Measurements from ENCODE around the gene GZMH.
"Not testable (repeated sequence)": the region's sequence is repeated elsewhere in the genome, so short reads cannot be mapped to it uniquely, and the experiment has no call there.

GZMH gene

GRCh38 chr14:24597403-24597802 is 12.1 kb downstream of the GZMH start:
- in situ Hi-C loops (cut with MboI; ENCODE audit: low sequenced_read_pairs) = no loop called here

- in situ Hi-C loops (cut with MboI; ENCODE audit: low sequenced_read_pairs) = no loop called here
Measured at GRCh38 chr14:24595073-24595808, 14.2 kb downstream of the GZMH start.

GRCh38 chr14:24591004-24591403 is 18.5 kb downstream of the GZMH start:
- in situ Hi-C loops (cut with MboI; ENCODE audit: low sequenced_read_pairs) = not testable (repeated sequence)

GRCh38 chr14:24584402-24584801 is 25.1 kb downstream of the GZMH start:
- in situ Hi-C loops (cut with MboI; ENCODE audit: low sequenced_read_pairs) = not testable (repeated sequence)

- in situ Hi-C loops (cut with MboI; ENCODE audit: low sequenced_read_pairs) = no loop called here
Measured at GRCh38 chr14:24578558-24578957, 30.9 kb downstream of the GZMH start.

- in situ Hi-C loops (cut with MboI; ENCODE audit: low sequenced_read_pairs) = no loop called here
Measured at GRCh38 chr14:24576771-24577170, 32.7 kb downstream of the GZMH start.

- in situ Hi-C loops (cut with MboI; ENCODE audit: low sequenced_read_pairs) = no loop called here
Measured at GRCh38 chr14:24576182-24576581, 33.3 kb downstream of the GZMH start, which contains the start of gene CTSG. Gene CTSG, minus strand, starts transcription at chr14:24576250. Its CDS starts 27 bp downstream, at chr14:24576223.

- in situ Hi-C loops (cut with MboI; ENCODE audit: low sequenced_read_pairs) = no loop called here
Measured at GRCh38 chr14:24574206-24574774, 35.2 kb downstream of the GZMH start.

GRCh38 chr14:24566318-24566717 is 43.2 kb downstream of the GZMH start:
- in situ Hi-C loops (cut with MboI; ENCODE audit: low sequenced_read_pairs) = no loop called here

- in situ Hi-C loops (cut with MboI; ENCODE audit: low sequenced_read_pairs) = no loop called here
Measured at GRCh38 chr14:24565766-24566165, 43.7 kb downstream of the GZMH start.

GRCh38 chr14:24563505-24563904 is 46.0 kb downstream of the GZMH start:
- in situ Hi-C loops (cut with MboI; ENCODE audit: low sequenced_read_pairs) = no loop called here

GRCh38 chr14:24556756-24557155 is 52.7 kb downstream of the GZMH start:
- in situ Hi-C loops (cut with MboI; ENCODE audit: low sequenced_read_pairs) = no loop called here

All from hTERT RPE-1 (cell line).